WTC11 (cell line): Measurements from ENCODE around the gene MLN. TPM values are rescaled to one million over a fixed set of nuclear protein-coding genes. Genes with fewer than 3 reads are reported as not detected.

Experiments
- ATAC-seq: fragments of 200-7000 bp; cut with Tn5 transposase; 2 replicates; pipeline ENCODE4 v1.10.0; 2021; ENCODE audit warnings: mild to moderate bottlenecking, moderate library complexity
- CTCF ChIA-PET: fragments of 300-600 bp; sonication (Branson Sonifier 250); formaldehyde crosslinking; loops from one replicate; lab custom pipeline; 2021; ENCODE audit warnings: antibody characterized with exemption; lab: Charles Lee
- POLR2A ChIA-PET: fragments of 350-600 bp; sonication (Branson Sonifier 250); formaldehyde crosslinking; loops from one replicate; lab custom pipeline; 2021; ENCODE audit warnings: antibody characterized with exemption; lab: Charles Lee
- DNase-seq: peaks from one replicate; pipeline ENCODE4 v3.0.0; 2021; ENCODE audit warnings: low spot score
- H3K27ac Mint-ChIP-seq: 2 replicates; pipeline ENCODE4 v1.8.0; 2021; ENCODE audit warnings: mixed read lengths
- H3K27me3 Mint-ChIP-seq: 2 replicates; pipeline ENCODE4 v1.8.0; 2021; ENCODE audit warnings: low read depth, mild to moderate bottlenecking, moderate library complexity, mixed read lengths
- H3K36me3 Mint-ChIP-seq: 2 replicates; pipeline ENCODE4 v1.8.0; 2021; ENCODE audit warnings: mixed read lengths
- H3K4me1 Mint-ChIP-seq: 2 replicates; pipeline ENCODE4 v1.8.0; 2022; ENCODE audit warnings: mixed read lengths
- H3K4me3 Mint-ChIP-seq: 2 replicates; pipeline ENCODE4 v1.8.0; 2021; ENCODE audit warnings: mild to moderate bottlenecking, moderate library complexity, mixed read lengths
- H3K9me3 Mint-ChIP-seq: 2 replicates; pipeline ENCODE4 v1.8.0; 2021; ENCODE audit warnings: mixed read lengths
- CREM ChIP-seq: sonication (generic); formaldehyde crosslinking; IDR thresholded peaks from 2 replicates; pipeline ENCODE4 v1.8.1; 2022; ENCODE audit warnings: mild to moderate bottlenecking, missing genetic modification reagents, moderate library complexity
- FOXK1 ChIP-seq: sonication (generic); formaldehyde crosslinking; IDR thresholded peaks from 2 replicates; pipeline ENCODE4 v1.8.0; 2022; ENCODE audit warnings: mild to moderate bottlenecking, moderate library complexity, missing genetic modification reagents
- HMGA2 ChIP-seq: fragments of 250-450 bp; sonication (Bioruptor Pico); IDR thresholded peaks from 2 replicates; pipeline ENCODE4 v1.4.0; 2021; ENCODE audit warnings: mild to moderate bottlenecking, moderate library complexity
- KAT7 ChIP-seq: sonication (generic); formaldehyde crosslinking; IDR thresholded peaks from 2 replicates; pipeline ENCODE4 v1.8.1; 2023; ENCODE audit warnings: missing genetic modification reagents, mild to moderate bottlenecking, borderline replicate concordance
- NR1H2 ChIP-seq: sonication (generic); formaldehyde crosslinking; IDR thresholded peaks from 2 replicates; pipeline ENCODE4 v1.9.0; 2021; ENCODE audit warnings: mild to moderate bottlenecking, moderate library complexity, missing genetic modification reagents
- STAT6 ChIP-seq: sonication (generic); formaldehyde crosslinking; conservative IDR thresholded peaks from 2 replicates; pipeline ENCODE4 v1.8.1; 2023; ENCODE audit warnings: mild to moderate bottlenecking, low read depth, missing genetic modification reagents, moderate library complexity
- TCF7 ChIP-seq: sonication (generic); formaldehyde crosslinking; IDR thresholded peaks from 2 replicates; pipeline ENCODE4 v1.8.0; 2022; ENCODE audit warnings: mild to moderate bottlenecking, low read depth, missing genetic modification reagents, moderate library complexity
- TEAD4 ChIP-seq: sonication (generic); formaldehyde crosslinking; IDR thresholded peaks from 2 replicates; pipeline ENCODE4 v1.8.0; 2022; ENCODE audit warnings: mild to moderate bottlenecking, missing genetic modification reagents
- ZNF317 ChIP-seq: sonication (generic); formaldehyde crosslinking; IDR thresholded peaks from 2 replicates; pipeline ENCODE4 v1.8.1; 2023; ENCODE audit warnings: low read depth, mild to moderate bottlenecking, moderate library complexity, missing genetic modification reagents, borderline replicate concordance
- total RNA-seq: library from RNA; stranded (reverse); gene quantifications from 3 replicates; pipeline ENCODE4 v1.2.3, GENCODE V29; 2021
- TF ChIP-seq, protein P1 (sequence below): sonication (generic); formaldehyde crosslinking; IDR thresholded peaks from 2 replicates; pipeline ENCODE4 v1.8.0; 2023; ENCODE audit warnings: missing genetic modification reagents
- TF ChIP-seq, protein P2 (sequence below): sonication (generic); formaldehyde crosslinking; IDR thresholded peaks from 2 replicates; pipeline ENCODE4 v1.8.0; 2022; ENCODE audit warnings: missing genetic modification reagents
- TF ChIP-seq, protein P3 (sequence below): fragments of 250-450 bp; sonication (Bioruptor Pico); IDR thresholded peaks from 2 replicates; pipeline ENCODE4 v1.8.0; 2021; ENCODE audit warnings: mild to moderate bottlenecking
- TF ChIP-seq, protein P4 (sequence below): fragments of 250-450 bp; sonication (Bioruptor Pico); IDR thresholded peaks from 2 replicates; pipeline ENCODE4 v1.9.0; 2021; ENCODE audit warnings: mild to moderate bottlenecking, borderline replicate concordance
- TF ChIP-seq, protein P5 (sequence below): sonication (generic); formaldehyde crosslinking; IDR thresholded peaks from 2 replicates; pipeline ENCODE4 v1.8.1; 2023; ENCODE audit warnings: mild to moderate bottlenecking, moderate library complexity, missing genetic modification reagents

The MLN gene
- total RNA-seq, 1 experiment from 2014 or later = not detected

- TF ChIP-seq CREM (CRISPR knock-in tag) (no peak), HMGA2 (CRISPR knock-in tag) (no peak), TCF7 (CRISPR knock-in tag) (no peak)
- peaks cover 73% of the 10 kb centered on the region for H3K4me1 Mint-ChIP-seq
- H3K27me3 Mint-ChIP-seq = no peaks in the 10 kb centered on the region
- POLR2A ChIA-PET = no interaction called here
- no peaks in the 10 kb centered on the region for H3K9me3 Mint-ChIP-seq
- H3K27ac Mint-ChIP-seq = peak overlapping the region; percentile 84
- DNase-seq (no peak), ATAC-seq (no peak)
- H3K4me3 Mint-ChIP-seq = no peak overlapping the region
- CTCF ChIA-PET = interaction anchor here (1.2 kb wide), 1 partner anchor 14 kb away, joined by 6 read pairs; no protein-coding TSS in a partner anchor
- peaks cover 32% of the 10 kb centered on the region for H3K36me3 Mint-ChIP-seq
Observed at GRCh38 chr6:33784787-33785186, 19.0 kb downstream of the MLN start.

DNA sequence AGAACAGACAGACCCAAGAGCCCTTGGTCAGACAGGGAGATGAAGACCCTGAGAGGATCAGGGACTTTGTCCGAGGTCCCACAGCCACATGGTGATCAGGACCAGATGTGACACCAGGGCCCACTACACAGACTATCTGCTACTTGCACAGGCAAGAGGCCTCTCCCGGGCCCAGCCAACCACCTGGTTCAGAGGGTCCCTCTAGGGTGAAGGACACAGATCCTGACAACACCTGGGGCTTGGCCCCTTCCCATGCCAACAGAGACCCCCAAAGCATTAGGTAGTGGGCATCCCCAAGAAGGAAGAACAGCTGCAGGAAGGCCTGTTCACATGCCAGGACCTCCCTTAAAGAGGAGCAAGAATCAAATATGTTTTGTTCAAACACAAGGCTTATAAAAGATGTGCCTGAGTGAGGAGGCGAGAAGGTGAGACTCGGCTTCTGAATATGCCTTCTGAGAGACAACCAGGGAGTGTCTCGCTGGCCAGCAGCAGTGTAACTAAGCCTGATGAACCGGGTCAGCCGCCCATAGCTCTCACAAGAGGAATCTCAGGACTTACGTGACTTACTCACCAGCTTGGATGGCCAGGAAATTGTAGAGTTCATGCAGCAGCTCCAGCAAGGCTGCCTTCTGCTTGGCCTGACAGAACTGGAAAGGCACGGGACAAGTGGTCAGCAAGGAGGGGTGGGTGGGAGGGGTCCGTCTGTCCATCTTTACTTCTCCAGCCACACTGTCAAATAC, 19.9 kb downstream of the MLN start:
- no peak overlapping the region for H3K4me3 Mint-ChIP-seq
- ChIA-PET CTCF (interaction anchor here (1.2 kb wide), 1 partner anchor 13 kb away, joined by 6 read pairs; no protein-coding TSS in a partner anchor), POLR2A (no interaction called here)
- no peak for TF ChIP-seq NR1H2
- TF ChIP-seq ZNF317 (CRISPR knock-in tag) = no peak
- H3K36me3 Mint-ChIP-seq = peaks cover 40% of the 10 kb centered on the region
- H3K27me3 Mint-ChIP-seq = no peaks in the 10 kb centered on the region
- DNase-seq = no peak
- H3K27ac Mint-ChIP-seq = peak overlapping the region; percentile 35; the same call in 1 of the 2 replicates
- ATAC-seq = no peak
- H3K4me1 Mint-ChIP-seq = peaks cover 74% of the 10 kb centered on the region
- H3K9me3 Mint-ChIP-seq = no peaks in the 10 kb centered on the region

GRCh38 chr6:33782561-33782960, 21.2 kb downstream of the MLN start:
- H3K27ac Mint-ChIP-seq = peak overlapping the region; percentile 94
- POLR2A ChIA-PET = no interaction called here
- peaks cover 54% of the 10 kb centered on the region for H3K36me3 Mint-ChIP-seq
- no peak for DNase-seq
- no peak for ATAC-seq
- no peak overlapping the region for H3K4me3 Mint-ChIP-seq
- H3K27me3 Mint-ChIP-seq = no peaks in the 10 kb centered on the region
- H3K4me1 Mint-ChIP-seq = peaks cover 78% of the 10 kb centered on the region
- CTCF ChIA-PET = interaction anchor here (1.1 to 5.4 kb wide), 2 partner anchors 13 to 16 kb away, joined by 3 to 86 read pairs; no protein-coding TSS in a partner anchor
- no peaks in the 10 kb centered on the region for H3K9me3 Mint-ChIP-seq
- TF ChIP-seq, protein P1, sequence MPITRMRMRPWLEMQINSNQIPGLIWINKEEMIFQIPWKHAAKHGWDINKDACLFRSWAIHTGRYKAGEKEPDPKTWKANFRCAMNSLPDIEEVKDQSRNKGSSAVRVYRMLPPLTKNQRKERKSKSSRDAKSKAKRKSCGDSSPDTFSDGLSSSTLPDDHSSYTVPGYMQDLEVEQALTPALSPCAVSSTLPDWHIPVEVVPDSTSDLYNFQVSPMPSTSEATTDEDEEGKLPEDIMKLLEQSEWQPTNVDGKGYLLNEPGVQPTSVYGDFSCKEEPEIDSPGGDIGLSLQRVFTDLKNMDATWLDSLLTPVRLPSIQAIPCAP (CRISPR knock-in tag) = no peak
- TF ChIP-seq, protein P2, sequence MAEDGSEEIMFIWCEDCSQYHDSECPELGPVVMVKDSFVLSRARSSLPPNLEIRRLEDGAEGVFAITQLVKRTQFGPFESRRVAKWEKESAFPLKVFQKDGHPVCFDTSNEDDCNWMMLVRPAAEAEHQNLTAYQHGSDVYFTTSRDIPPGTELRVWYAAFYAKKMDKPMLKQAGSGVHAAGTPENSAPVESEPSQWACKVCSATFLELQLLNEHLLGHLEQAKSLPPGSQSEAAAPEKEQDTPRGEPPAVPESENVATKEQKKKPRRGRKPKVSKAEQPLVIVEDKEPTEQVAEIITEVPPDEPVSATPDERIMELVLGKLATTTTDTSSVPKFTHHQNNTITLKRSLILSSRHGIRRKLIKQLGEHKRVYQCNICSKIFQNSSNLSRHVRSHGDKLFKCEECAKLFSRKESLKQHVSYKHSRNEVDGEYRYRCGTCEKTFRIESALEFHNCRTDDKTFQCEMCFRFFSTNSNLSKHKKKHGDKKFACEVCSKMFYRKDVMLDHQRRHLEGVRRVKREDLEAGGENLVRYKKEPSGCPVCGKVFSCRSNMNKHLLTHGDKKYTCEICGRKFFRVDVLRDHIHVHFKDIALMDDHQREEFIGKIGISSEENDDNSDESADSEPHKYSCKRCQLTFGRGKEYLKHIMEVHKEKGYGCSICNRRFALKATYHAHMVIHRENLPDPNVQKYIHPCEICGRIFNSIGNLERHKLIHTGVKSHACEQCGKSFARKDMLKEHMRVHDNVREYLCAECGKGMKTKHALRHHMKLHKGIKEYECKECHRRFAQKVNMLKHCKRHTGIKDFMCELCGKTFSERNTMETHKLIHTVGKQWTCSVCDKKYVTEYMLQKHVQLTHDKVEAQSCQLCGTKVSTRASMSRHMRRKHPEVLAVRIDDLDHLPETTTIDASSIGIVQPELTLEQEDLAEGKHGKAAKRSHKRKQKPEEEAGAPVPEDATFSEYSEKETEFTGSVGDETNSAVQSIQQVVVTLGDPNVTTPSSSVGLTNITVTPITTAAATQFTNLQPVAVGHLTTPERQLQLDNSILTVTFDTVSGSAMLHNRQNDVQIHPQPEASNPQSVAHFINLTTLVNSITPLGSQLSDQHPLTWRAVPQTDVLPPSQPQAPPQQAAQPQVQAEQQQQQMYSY = no peak
- no peak for TF ChIP-seq KAT7 (CRISPR knock-in tag)
- no peak for TF ChIP-seq TCF7 (CRISPR knock-in tag)
- no peak for TF ChIP-seq FOXK1 (CRISPR knock-in tag)
- TF ChIP-seq STAT6 (CRISPR knock-in tag) = no peak
- TF ChIP-seq, protein P3, sequence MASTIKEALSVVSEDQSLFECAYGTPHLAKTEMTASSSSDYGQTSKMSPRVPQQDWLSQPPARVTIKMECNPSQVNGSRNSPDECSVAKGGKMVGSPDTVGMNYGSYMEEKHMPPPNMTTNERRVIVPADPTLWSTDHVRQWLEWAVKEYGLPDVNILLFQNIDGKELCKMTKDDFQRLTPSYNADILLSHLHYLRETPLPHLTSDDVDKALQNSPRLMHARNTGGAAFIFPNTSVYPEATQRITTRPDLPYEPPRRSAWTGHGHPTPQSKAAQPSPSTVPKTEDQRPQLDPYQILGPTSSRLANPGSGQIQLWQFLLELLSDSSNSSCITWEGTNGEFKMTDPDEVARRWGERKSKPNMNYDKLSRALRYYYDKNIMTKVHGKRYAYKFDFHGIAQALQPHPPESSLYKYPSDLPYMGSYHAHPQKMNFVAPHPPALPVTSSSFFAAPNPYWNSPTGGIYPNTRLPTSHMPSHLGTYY (CRISPR knock-in tag) = no peak
- no peak for TF ChIP-seq TEAD4 (CRISPR knock-in tag)
- TF ChIP-seq, protein P4, sequence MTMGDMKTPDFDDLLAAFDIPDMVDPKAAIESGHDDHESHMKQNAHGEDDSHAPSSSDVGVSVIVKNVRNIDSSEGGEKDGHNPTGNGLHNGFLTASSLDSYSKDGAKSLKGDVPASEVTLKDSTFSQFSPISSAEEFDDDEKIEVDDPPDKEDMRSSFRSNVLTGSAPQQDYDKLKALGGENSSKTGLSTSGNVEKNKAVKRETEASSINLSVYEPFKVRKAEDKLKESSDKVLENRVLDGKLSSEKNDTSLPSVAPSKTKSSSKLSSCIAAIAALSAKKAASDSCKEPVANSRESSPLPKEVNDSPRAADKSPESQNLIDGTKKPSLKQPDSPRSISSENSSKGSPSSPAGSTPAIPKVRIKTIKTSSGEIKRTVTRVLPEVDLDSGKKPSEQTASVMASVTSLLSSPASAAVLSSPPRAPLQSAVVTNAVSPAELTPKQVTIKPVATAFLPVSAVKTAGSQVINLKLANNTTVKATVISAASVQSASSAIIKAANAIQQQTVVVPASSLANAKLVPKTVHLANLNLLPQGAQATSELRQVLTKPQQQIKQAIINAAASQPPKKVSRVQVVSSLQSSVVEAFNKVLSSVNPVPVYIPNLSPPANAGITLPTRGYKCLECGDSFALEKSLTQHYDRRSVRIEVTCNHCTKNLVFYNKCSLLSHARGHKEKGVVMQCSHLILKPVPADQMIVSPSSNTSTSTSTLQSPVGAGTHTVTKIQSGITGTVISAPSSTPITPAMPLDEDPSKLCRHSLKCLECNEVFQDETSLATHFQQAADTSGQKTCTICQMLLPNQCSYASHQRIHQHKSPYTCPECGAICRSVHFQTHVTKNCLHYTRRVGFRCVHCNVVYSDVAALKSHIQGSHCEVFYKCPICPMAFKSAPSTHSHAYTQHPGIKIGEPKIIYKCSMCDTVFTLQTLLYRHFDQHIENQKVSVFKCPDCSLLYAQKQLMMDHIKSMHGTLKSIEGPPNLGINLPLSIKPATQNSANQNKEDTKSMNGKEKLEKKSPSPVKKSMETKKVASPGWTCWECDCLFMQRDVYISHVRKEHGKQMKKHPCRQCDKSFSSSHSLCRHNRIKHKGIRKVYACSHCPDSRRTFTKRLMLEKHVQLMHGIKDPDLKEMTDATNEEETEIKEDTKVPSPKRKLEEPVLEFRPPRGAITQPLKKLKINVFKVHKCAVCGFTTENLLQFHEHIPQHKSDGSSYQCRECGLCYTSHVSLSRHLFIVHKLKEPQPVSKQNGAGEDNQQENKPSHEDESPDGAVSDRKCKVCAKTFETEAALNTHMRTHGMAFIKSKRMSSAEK (CRISPR knock-in tag) = no peak
- TF ChIP-seq, protein P5, sequence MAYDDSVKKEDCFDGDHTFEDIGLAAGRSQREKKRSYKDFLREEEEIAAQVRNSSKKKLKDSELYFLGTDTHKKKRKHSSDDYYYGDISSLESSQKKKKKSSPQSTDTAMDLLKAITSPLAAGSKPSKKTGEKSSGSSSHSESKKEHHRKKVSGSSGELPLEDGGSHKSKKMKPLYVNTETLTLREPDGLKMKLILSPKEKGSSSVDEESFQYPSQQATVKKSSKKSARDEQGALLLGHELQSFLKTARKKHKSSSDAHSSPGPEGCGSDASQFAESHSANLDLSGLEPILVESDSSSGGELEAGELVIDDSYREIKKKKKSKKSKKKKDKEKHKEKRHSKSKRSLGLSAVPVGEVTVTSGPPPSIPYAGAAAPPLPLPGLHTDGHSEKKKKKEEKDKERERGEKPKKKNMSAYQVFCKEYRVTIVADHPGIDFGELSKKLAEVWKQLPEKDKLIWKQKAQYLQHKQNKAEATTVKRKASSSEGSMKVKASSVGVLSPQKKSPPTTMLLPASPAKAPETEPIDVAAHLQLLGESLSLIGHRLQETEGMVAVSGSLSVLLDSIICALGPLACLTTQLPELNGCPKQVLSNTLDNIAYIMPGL (CRISPR knock-in tag) = no peak
